HL-60 (cell line): ENCODE results near the gene STK24.

Experiments used
- CTCF ChIP-seq: IDR thresholded peaks from one replicate; pipeline ENCODE4 v1.5.1; 2011; ENCODE audit warnings: low read length, control low read depth, inconsistent platforms; ENCODE audit not compliant: insufficient read depth
- GABPA ChIP-seq: IDR thresholded peaks from 2 replicates; pipeline ENCODE4 v1.6.1; 2012; ENCODE audit warnings: low read depth
- POLR2AphosphoS5 ChIP-seq: IDR thresholded peaks from 2 replicates; pipeline ENCODE4 v1.6.1; 2012; ENCODE audit warnings: low read depth
- REST ChIP-seq: IDR thresholded peaks from 2 replicates; pipeline ENCODE4 v1.6.1; 2012; ENCODE audit warnings: low read depth; ENCODE audit not compliant: insufficient replicate concordance
- SPI1 ChIP-seq: IDR thresholded peaks from 2 replicates; pipeline ENCODE4 v1.6.1; 2012; ENCODE audit warnings: low read depth, mild to moderate bottlenecking, borderline replicate concordance

- TF ChIP-seq CTCF: no peak
- TF ChIP-seq SPI1: no peak
- no peak for TF ChIP-seq REST
- no peak for TF ChIP-seq POLR2AphosphoS5
- no peak for TF ChIP-seq GABPA
These were observed 46.0 kb upstream of the STK24 start for GRCh38 chr13:98622931-98623331.
